Measurements from ENCODE around the gene TNRC6B.
"Not testable (repeated sequence)": the region's sequence is repeated elsewhere in the genome, so short reads cannot be mapped to it uniquely, and the experiment has no call there.

The TNRC6B gene

DNA sequence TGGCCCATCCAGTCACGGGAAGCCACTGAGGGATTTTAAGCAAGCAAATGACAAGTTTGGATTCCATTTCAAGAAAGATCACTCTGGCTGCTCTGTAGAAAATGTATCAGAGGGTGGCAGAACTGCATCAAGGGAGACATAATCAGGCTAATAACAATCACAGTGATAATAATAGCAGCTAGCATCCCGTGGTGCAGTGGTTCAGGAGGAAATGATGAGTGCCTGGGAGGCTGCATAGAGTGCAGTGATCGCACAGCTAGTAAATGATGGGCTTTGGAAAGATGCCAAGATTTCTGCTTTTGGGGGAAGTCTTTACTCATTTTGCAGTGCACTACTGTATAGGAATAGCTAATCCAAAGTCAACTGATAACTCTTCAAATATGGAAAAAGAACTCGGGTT, 35.8 kb downstream of the TNRC6B start:
- no peak for DNase-seq (ENCODE audit: low read depth in 2 of 2)

DNA sequence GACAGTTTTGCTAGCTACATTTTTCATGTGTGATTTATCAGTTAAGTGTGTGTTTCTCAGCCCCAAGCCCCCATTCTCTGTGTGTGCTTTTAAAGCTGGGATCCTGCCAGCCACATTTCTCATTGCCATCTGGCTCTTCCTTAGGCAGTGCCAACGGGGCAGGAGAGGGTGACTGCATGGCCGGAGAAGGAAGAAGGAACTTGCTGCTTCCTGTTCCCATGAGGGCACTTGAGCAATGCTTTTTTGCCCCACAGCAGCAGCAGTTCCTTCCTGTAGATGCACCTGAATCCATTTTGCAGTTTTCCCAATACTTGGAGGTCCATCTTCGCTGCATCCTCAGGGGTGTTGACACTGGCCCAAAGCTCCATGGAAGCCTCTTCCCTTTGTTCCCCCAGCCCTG, 37.5 kb downstream of the TNRC6B start:
- DNase-seq (ENCODE audit: low read depth in 2 of 2) = no peak

DNA sequence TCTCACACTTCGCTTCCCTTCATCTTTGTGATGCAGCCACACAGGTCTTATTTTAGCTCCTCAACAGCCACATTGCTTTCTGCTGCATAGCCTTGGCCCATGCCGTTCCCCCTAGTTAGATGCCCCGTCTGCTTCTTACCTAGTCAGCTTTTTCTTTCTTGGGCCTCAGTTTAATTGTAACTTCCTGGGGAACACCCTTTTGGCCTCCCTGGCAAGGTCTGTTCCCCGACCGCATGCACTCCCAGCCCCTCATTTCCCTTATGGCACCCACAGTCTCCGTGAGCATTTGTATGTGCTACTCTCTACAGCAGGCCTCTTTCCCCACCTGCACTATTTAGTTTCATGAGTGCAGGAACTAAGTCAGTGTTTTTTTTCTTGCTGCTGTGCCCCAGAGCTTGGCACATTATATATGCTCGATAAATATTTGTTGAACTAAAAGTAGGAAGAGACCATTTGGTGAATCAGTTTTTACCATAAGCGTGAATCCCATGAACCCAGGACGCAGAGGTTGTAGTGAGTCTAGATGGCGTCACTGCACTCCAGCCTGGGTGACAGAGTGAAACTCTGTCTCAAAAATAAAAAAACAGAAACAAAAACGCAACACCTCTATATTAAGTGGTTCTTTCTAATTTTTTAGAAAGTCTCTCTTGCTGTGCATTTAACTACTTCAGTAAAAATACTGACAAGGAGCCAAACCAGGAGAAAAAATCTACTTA, 38.5 kb downstream of the TNRC6B start:
- DNase-seq (ENCODE audit: low read depth in 2 of 2) = no peak

DNA sequence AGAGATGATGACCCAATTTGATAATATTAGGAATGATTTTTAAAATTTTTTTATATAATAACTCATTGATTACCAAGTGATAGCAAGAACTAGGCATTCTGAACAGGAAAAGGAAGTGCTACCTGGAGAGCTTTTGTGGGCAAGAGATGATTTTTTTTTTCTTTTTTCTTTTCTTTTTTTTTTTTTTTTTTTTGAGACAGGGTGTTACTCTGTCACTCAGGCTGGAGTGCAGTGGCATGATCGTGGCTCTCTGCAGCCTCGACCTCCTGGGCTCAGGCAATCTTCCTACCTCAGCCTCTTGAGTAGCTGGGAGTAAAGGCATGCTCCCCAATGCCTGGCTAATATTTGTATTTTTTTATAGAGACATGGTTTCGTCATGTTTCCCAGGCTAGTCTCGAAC, 40.4 kb downstream of the TNRC6B start:
- DNase-seq (ENCODE audit: low read depth in 2 of 2) = no peak

DNA sequence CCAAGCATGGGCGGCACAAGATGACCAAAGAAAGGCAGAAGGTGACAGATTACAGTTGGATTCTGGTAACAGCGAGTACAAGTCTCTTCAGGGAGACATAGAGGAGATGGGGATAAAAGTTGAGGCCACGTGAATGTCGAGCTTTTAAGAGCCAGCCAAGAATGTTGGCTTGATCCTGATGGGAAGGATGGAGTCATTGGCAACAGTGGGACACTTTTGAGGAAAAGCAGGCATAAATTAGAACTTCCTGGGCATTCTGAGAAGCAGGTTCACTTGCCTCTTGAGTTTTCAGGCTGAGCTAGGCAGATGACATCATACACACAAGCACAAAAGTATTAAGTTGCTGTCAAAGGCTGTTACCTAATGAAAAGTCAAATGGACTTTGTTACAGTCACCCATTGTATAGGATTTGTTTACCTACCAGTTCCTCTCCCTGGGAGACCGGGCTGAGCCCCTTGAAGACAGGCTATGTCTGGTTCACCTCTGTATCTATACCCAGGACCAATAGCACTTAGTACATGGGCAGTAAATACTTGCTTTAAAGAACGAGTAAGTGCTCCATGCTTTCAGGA, 41.1 kb downstream of the TNRC6B start:
- DNase-seq (ENCODE audit: low read depth in 2 of 2) = no peak

DNA sequence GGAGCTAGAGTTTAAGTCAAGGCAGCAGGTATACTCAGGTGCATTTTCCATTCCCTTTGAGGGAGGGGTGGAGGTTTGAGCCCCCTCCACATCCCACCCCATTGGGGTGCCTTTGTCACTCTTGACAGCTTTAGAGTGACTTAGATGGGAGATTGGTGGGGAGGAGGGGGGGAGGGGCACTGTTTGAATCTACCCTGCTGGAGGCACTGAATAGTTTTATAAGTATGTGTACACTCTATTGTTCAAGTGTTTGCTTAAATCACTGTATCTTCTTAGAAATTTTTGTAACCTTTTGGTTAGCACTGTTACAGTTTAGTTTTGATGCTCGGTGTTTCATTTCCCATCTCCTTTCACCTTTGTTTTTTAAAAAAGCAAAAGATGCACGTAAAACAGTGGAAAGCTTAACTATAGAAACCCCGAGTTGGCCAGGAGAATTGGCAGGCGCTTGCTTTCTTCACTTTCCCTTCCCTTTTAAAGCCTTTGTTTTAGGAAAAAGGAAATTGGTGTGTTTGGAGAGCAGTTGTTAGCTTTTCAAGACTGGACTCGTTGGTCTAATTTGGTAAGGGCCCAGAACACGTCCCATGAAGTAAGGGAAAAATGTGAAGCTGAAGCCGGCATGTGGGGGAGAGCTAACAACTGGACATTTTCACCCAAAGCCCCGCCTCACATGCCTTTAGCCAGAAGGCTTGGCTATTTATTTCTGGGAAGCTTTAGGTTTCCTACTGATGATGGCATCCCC, 42.8 kb downstream of the TNRC6B start:
- DNase-seq (ENCODE audit: low read depth in 2 of 2) = no peak

DNA sequence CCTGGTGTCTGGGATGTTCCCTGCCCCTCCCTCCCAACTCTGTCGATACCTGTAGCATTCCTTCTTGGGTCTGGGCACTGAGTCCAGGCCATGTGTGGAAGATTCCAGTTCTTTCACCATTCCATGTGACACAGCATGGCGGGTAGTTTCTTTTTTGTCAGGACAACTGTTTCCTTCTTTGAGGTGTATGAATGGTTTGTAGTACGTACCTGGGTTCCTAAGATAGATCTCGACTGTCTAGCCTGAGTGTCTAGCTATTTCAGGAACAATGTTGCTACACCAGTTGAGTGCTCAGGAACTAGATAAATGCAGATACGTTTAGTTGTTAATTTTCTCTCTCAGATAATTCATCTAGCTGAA, 43.3 kb downstream of the TNRC6B start:
- DNase-seq (ENCODE audit: low read depth in 2 of 2) = no peak

DNA sequence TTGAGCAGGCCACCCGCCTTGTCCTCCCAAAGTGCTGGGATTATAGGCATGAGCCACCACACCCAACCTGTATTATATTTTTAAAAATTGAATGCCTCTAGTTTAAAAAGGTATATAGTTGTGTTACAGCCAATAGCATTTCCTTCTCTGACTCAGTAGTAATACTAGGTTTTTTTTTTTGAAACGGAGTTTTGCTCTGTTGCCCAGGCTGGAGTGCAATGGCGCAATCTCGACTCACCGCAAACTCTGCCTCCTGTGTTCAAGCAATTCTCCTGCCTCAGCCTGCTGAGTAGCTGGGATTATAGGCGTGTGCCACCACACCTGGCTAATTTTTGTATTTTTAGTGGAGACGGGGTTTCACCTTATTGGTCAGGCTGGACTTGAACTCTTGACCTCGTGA, 45.3 kb downstream of the TNRC6B start:
- DNase-seq (ENCODE audit: low read depth in 2 of 2) = not testable (repeated sequence)

DNA sequence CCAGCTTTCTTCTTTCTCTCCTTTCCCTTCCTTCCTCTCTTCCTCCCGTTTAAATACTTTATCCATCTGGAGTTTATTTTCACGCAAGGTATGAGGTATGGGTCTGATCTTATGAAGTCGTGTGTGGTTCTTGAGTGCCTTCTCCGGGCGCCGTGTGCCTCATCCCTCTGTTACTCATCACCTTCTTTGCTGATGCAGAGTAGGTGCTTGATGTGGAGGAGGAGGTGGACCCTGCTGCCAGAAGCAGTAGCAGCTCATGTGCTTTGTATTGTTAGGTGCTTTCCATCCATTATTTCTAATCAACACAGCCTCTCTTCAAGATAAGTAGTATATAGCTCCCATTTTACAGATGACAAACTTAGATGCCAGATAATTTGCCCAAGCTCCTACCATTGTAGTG, 47.0 kb downstream of the TNRC6B start:
- DNase-seq (ENCODE audit: low read depth in 2 of 2) = peak; percentile 40 to 48

DNA sequence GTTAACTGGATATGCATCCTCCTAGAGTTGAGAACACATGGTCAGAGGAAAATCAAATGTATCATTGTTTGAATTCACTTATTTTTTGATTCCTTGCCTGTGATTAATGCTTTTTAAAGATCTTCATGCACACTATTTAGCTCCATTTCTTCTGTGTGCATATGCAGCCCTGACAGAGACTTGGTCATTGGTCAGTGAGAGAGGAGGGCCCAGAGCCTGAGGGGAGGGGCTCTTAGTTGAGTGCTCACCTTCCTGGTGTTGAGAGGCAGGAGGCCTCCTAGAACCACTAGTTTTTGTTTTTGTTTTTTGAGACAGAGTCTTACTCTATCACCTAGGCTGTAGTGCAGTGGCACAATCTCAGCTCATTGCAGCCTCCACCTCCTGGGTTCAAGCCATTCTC, 48.9 kb downstream of the TNRC6B start:
- DNase-seq (ENCODE audit: low read depth in 2 of 2) = no peak

DNA sequence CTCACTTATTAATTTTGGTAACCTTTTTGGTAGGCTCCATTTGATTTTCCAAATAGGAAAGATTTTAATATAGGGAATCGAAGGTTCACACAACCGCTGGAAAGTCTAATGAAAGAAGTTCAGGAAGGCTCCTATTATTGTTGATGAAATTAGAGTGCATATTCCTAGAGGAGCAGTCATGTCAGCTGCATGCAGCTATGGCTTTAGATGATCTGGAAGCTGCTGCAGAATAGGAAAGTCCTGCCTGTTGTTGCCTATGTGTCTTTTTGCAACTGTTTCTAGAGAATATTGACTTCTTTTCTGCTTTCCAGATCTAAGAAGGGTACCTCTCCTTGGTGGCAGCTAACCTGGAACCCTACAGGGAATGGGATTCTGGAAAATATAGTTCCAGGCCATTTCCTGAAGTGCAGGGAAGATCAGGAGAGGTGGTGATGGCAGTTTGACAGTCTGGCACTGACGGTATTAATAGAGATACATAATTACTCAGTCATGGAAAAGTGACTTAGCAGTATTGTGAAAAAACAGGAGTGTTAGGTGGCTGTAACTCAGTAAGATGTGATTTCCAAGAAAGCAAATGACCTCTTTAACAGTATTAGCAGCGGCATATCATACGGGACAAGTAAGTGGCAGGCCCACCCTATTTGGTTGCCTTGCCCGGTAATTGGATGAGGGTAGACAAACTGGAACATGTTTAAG, 54.0 kb downstream of the TNRC6B start:
- DNase-seq (ENCODE audit: low read depth in 2 of 2) = no peak

DNA sequence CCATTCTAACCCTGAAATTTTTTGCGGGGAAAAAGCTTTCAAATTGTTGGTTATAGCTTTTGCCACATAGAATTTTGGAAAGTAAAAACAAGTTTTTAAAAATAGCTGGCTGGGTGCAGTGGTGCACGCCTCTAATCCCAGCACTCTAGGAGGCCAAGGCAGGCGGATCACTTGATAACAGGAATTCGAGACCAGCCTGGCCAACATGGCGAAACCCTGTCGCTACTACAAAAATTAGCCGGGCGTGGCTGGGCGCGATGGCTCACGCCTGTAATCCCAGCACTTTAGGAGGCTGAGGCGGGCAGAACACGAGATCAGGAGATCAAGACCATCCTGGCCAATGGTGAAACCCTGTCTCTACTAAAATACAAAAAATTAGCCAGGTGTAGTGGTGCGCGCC, 54.9 kb downstream of the TNRC6B start:
- no peak for DNase-seq (ENCODE audit: low read depth in 2 of 2)

DNA sequence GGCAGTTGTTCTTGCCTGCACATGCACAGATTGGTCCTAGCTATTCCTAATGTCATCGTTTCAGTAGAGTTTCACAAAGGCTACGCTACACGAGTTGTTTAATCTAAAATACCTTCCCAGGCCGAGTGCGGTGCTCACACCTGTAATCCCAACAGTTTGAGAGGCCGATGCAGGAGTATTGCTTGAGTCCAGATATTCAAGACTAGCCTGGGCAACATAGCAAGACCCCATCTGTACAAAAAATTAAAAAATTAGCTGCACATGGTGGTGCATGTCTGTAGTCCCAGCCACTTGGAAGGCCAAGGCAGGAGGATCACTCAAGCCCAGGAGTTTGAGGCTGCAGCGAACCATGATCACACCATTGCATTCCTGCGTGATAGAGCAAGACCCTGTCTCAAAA, 56.2 kb downstream of the TNRC6B start:
- DNase-seq (ENCODE audit: low read depth in 2 of 2) = no peak

DNA sequence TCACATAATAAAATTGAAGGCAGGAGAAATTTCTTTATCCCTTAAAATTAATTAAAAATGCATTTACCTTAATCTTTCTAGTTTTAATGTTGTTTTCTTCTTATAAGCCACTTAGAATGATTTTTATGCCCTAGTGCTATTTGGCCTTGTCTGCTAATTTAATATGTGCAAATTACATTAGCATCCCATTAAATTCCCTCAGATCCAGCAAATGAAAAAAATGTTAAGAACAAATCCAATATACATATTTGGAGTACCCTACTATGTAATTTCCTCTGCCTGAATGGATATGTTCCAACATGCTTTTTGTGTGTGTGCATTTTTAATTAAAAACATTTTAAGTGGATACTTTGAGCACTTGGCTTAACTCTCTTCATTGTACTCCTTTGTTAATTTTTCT, 56.9 kb downstream of the TNRC6B start:
- no peak for DNase-seq (ENCODE audit: low read depth in 2 of 2)

DNA sequence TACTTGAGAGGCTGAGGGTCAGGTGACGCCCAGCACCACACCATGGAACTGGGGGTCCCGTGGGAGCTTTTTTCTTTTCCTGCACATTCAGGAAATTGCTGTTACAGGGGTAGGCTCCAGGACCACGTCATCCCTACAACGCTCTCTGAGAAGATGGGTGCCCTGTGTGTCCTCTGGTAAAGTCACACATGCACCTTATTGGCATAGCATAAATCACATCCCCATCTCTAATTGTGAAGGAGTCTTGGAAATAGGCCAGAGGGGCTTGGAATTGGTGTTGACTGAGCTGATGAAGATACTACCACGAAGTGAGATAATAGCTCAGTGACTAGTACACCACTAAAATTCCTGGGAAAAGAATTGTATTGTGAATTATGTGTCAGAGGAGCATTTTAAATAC, 57.6 kb downstream of the TNRC6B start:
- no peak for DNase-seq (ENCODE audit: low read depth in 2 of 2)

DNA sequence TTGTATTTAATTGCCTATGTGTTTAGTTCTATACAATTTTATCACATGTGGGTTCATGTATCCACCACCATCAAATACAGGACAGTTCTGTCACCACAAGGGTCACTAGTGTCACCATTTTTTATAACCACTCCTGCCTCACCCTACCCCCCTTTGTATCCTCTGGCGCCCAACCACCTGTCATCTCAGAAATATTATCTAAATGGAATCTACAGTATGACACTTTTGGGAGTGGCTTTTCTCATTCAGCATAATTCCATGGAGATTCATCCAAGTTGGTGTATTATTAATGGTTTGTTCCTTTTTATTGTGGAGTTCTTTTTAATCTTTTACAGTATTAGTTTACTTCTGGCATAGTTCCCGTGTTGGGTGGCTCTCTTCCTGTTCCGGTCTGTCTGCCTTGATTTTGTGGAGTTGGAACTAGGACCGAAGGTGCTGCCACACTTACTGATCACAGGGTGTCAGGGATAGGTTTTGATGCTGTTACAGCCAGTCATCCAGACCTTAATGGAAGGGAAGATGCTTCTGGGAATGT, 58.5 kb downstream of the TNRC6B start:
- no peak for DNase-seq (ENCODE audit: low read depth in 2 of 2)

DNA sequence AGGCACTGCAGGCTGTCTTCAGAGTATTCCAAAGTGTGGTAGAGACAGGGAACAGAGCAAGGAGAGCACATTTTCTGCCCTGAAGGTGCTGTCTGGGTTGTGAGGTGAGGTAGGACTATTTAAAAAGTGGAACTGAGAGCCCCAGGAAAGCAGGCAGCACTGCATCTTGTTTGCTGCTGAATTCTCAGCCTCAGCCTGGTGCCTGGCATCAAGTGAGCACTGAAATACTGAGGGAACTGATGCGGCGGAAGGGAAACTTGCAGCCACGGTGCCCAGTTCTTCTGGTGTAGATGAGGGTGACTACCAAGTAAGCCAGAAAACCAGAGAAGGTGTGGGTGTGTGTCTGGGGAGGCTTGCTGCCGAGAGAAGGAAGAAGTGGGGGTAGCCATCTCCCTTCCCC, 59.5 kb downstream of the TNRC6B start:
- no peak for DNase-seq (ENCODE audit: low read depth in 2 of 2)

DNA sequence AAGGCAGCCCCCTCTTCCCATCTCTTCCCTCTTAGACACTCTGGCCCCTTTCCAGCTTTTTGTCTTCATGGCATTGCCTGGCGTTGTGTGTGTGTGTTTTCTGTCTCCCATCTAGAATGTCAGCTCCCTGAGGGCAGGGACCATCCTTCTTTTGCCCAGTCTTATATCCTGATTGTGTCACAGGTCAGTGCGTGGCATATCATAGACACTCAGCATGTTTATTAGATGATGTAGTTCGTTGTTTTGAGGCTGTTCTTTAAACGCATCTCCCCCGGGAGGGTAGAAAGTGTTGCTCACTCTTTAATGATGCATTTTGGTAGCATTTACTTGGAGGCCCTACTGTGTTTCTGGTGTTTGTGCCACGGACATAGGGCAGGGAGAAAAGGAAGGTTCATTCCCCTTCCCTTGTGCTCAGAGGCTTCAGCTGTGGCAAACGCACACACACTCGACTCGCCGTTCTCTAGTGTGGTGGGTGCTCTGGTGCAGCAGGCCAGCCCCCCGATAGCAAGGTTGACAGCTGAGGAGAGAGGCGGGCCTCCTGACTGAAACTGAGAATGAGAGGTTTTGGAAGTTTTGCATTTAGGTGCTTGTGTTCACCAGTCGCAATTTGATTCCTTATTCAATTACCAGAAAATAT, 60.2 kb downstream of the TNRC6B start:
- no peak for DNase-seq (ENCODE audit: low read depth in 2 of 2)

DNA sequence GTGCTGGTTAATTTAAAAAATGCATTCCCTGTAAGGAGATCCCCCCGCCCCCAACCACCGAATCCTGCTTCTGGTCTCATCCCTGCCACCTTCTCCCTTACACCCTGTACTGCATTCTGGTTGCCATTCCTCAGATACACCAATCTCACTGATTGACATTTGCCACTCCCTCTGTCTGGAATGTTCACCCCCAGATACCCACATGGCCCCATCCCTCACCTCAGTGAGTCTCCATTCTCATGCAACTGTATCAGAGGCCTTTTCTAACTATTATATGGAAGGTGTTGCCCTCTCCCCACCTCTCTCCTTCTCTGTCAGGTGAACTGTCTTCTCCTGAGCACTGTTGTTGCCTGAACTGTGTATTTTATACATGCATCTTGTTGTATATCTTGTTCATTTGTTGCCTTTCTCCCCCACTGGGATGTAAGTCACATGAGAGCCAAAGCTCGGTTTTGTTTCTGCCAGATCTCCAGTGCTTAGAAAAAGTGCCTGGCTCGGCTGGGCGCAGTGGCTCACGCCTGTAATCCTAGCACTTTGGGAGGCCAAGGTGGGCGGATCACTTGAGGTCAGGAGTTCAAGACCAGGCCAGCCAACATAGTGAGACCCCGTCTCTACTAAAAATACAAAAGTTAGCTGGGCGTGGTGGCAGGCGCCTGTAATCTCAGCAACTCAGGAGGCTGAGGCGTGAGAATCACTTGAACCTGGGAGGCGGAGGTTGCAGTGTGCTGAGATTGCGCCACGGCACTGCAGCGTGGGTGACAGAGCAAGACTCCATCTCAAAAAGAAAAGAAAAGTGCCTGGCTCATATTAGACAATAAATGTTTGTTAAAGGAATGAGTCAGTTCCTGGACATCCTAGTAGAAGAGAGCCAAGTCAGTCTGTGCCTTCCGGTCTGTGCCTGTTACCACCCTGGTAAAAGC, 61.0 kb downstream of the TNRC6B start:
- no peak for DNase-seq (ENCODE audit: low read depth in 2 of 2)

DNA sequence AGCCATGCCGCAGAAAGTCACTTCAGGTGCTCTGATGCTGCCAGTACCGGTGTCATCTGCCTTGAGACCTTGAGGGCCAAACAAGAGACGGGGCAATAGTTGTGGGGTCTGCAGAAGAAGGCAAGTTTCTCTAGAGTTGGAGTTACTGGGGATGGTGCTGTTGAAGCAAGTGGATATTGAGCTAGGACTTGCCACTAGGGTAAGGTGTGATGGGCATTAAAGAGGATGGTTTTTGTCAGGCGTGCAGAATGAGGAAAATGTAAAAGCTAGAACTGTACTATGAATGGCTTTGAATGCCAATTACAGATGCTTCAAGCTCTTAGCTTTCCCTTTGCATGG, 61.6 kb downstream of the TNRC6B start:
- DNase-seq (ENCODE audit: low read depth in 2 of 2) = no peak

DNA sequence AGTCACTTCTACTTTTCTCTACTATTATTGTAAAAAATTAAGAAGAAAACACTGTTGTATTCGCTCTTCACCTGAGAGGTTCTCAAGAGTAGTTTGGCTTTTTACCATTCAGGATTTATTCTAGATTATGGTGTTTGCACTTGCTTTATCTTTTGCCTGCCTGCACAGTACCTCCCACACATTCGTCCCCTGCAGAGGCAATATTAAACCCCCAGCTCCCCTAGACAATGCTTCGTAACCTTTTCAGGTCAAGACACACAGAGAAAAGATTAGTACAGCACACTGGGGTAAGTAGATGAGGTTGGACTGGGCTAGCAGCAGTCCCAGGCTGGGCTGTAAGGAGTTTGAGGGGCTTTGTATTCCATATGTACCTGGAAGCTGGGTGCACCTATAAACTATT, 62.4 kb downstream of the TNRC6B start:
- DNase-seq (ENCODE audit: low read depth in 2 of 2) = no peak

Data from stimulated activated CD8-positive, alpha-beta memory T cell treated with anti-CD3 and anti-CD28 coated beads, Interleukin-7, amount 100 ng/mL, for 4 hours (primary cell).